Liver (tissue), 9 donors: ENCODE measurements around the gene MAN1C1. TPM values are rescaled to one million over a fixed set of nuclear protein-coding genes. Genes with fewer than 3 reads are reported as not detected.
"Not testable (repeated sequence)": the region's sequence is repeated elsewhere in the genome, so short reads cannot be mapped to it uniquely, and the experiment has no call there.

Experiments
- DNase-seq: peaks from one replicate; pipeline ENCODE4 v3.0.0-alpha.2; 2017; ENCODE audit warnings: low spot score
- H3K27ac ChIP-seq, 2 donors: one replicate each; pipeline ENCODE4 v1.7.0; 2013; ENCODE audit warnings: inconsistent platforms in 2 of 2, low read length in 2 of 2, control low read depth in 1 of 2, low read depth in 1 of 2, mild to moderate bottlenecking in 1 of 2
- H3K27me3 ChIP-seq, 4 donors: one replicate each; pipeline versions ENCODE4 v1.6.1 to v1.7.0; 2013; ENCODE audit warnings: low read length in 3 of 4, inconsistent platforms in 1 of 4, mild to moderate bottlenecking in 1 of 4, moderate library complexity in 1 of 4; ENCODE audit not compliant: control insufficient read depth in 4 of 4, insufficient read depth in 4 of 4
- H3K36me3 ChIP-seq, 4 donors: one replicate each; pipeline versions ENCODE4 v1.6.1 to v1.7.0; 2013; ENCODE audit warnings: low read length in 3 of 4, mild to moderate bottlenecking in 3 of 4, low read depth in 1 of 4, moderate library complexity in 1 of 4; ENCODE audit not compliant: control insufficient read depth in 4 of 4, insufficient read depth in 3 of 4
- H3K4me1 ChIP-seq, 4 donors: one replicate each; pipeline versions ENCODE4 v1.6.1 to v1.7.0; 2013; ENCODE audit warnings: low read length in 3 of 4, mild to moderate bottlenecking in 3 of 4, moderate library complexity in 1 of 4; ENCODE audit not compliant: control insufficient read depth in 4 of 4, insufficient read depth in 4 of 4
- H3K4me3 ChIP-seq, 3 donors: one replicate each; pipeline versions ENCODE4 v1.6.1 to v1.7.0; 2013; ENCODE audit warnings: low read length in 3 of 3, control low read depth in 1 of 3, low read depth in 1 of 3, mild to moderate bottlenecking in 1 of 3
- H3K9ac ChIP-seq, 2 donors: one replicate each; pipeline ENCODE4 v1.7.0; 2013; ENCODE audit warnings: low read length in 2 of 2, mild to moderate bottlenecking in 2 of 2, moderate library complexity in 2 of 2, control low read depth in 1 of 2, low read depth in 1 of 2
- H3K9me3 ChIP-seq, 4 donors: one replicate each; pipeline versions ENCODE4 v1.6.1 to v1.7.0; 2013; ENCODE audit warnings: low read length in 3 of 4; ENCODE audit not compliant: control insufficient read depth in 4 of 4
- ATF3 ChIP-seq: IDR thresholded peaks from 2 replicates; pipeline ENCODE4 v1.6.1; 2016; ENCODE audit warnings: antibody characterized with exemption
- CTCF ChIP-seq: fragments of 150-350 bp; IDR thresholded peaks from 2 replicates; pipeline ENCODE4 v1.5.1; 2017; ENCODE audit warnings: improper control_type of control experiment, low read depth, low read length; ENCODE audit not compliant: missing input control
- EGR1 ChIP-seq, 2 donors: IDR thresholded peaks; 2 replicates each; pipeline ENCODE4 v1.6.1; 2016 to 2018; ENCODE audit warnings: antibody characterized with exemption in 2 of 2, low read depth in 2 of 2
- FOXA1 ChIP-seq: IDR thresholded peaks from 2 replicates; pipeline ENCODE4 v1.6.1; 2016; ENCODE audit warnings: antibody characterized with exemption
- FOXA2 ChIP-seq: IDR thresholded peaks from 2 replicates; pipeline ENCODE4 v1.6.1; 2016; ENCODE audit warnings: antibody characterized with exemption
- GABPA ChIP-seq, 2 donors: IDR thresholded peaks in 1 of 2; conservative IDR thresholded peaks in 1 of 2; 2 replicates each; pipeline ENCODE4 v1.6.1; 2016; ENCODE audit warnings: antibody characterized with exemption in 2 of 2, mild to moderate bottlenecking in 1 of 2, moderate library complexity in 1 of 2
- HNF4A ChIP-seq, 2 donors: conservative IDR thresholded peaks; 2 replicates each; pipeline ENCODE4 v1.6.1; 2016; ENCODE audit warnings: antibody characterized with exemption in 2 of 2, mild to moderate bottlenecking in 2 of 2
- HNF4G ChIP-seq: IDR thresholded peaks from 2 replicates; pipeline ENCODE4 v1.6.1; 2016; ENCODE audit warnings: antibody characterized with exemption
- JUND ChIP-seq, 2 donors: IDR thresholded peaks; 2 replicates each; pipeline ENCODE4 v1.6.1; 2016; ENCODE audit warnings: antibody characterized with exemption in 2 of 2
- MAX ChIP-seq: IDR thresholded peaks from 2 replicates; pipeline ENCODE4 v1.6.1; 2016; ENCODE audit warnings: antibody characterized with exemption
- NR2F2 ChIP-seq: IDR thresholded peaks from 2 replicates; pipeline ENCODE4 v1.6.1; 2016; ENCODE audit warnings: antibody characterized with exemption
- RXRA ChIP-seq, 2 donors: IDR thresholded peaks; 2 replicates each; pipeline ENCODE4 v1.6.1; 2017 to 2018; ENCODE audit warnings: antibody characterized with exemption in 2 of 2, mild to moderate bottlenecking in 1 of 2
- SP1 ChIP-seq: IDR thresholded peaks from 2 replicates; pipeline ENCODE4 v1.6.1; 2018; ENCODE audit warnings: antibody characterized with exemption, mild to moderate bottlenecking
- TAF1 ChIP-seq: conservative IDR thresholded peaks from 2 replicates; pipeline ENCODE4 v1.6.1; 2016; ENCODE audit warnings: antibody characterized with exemption, mild to moderate bottlenecking
- YY1 ChIP-seq: IDR thresholded peaks from 2 replicates; pipeline ENCODE4 v1.6.1; 2016; ENCODE audit warnings: antibody characterized with exemption, mild to moderate bottlenecking
- ZBTB33 ChIP-seq: IDR thresholded peaks from 2 replicates; pipeline ENCODE4 v1.6.1; 2016; ENCODE audit warnings: antibody characterized with exemption
- WGBS: extraction: QIAGEN DNeasy Blood & Tissue Kit; methylation state at CpG from one replicate; pipeline ENCODE4 v1.1.7; 2013; 5-methylcytosine and 5-hydroxymethylcytosine counted together
- polyA plus RNA-seq, 2 donors: library from polyadenylated mRNA; stranded (reverse) in 1 of 2; unstranded in 1 of 2; fragments of 200-250 nt in 1 of 2; fragments of >200 nt in 1 of 2; fragmentation: Nextera tagmentation in 1 of 2; extraction: Ambion mirVana in 1 of 2; gene quantifications; one replicate each; pipeline versions ENCODE4 v1.2.1 to v1.2.3, GENCODE V29; 2013 to 2015
- total RNA-seq, 2 donors: library from RNA; depleted of rRNA; stranded (reverse); fragments of >200 nt; gene quantifications; one replicate each; pipeline ENCODE4 v1.2.3, GENCODE V29; 2014
- donor health status: healthy.
- donor health status: healthy.
- donor health status: healthy.
- donor health status: healthy.
- donor health status: healthy.

Gene MAN1C1
- total and polyA plus RNA-seq, 4 donors = 6.3 to 16.0 (median 8.1) TPM

- no peak overlapping the region for H3K4me3 ChIP-seq
- 90% methylated on average over 4 of the region's 4 CpGs for WGBS
- no peak overlapping the region for H3K27ac ChIP-seq
- H3K27me3 ChIP-seq = no peaks in the 10 kb centered on the region
- peaks cover 0 to 7% (median 3%) of the 10 kb centered on the region in 4 donors for H3K4me1 ChIP-seq
- no peaks in the 10 kb centered on the region for H3K36me3 ChIP-seq
- H3K9ac ChIP-seq = no peak overlapping the region
- TF ChIP-seq NR2F2 (no peak), HNF4A (conservative IDR thresholded peaks at IDR 0.05) (no peak), FOXA2 (no peak), TAF1 (no peak), ATF3 (no peak), ZBTB33 (no peak), RXRA (IDR thresholded peaks at IDR 0.05) (no peak), HNF4G (no peak), JUND (IDR thresholded peaks at IDR 0.05) (no peak), MAX (no peak), CTCF (no peak), YY1 (no peak), SP1 (no peak), EGR1 (IDR thresholded peaks at IDR 0.05; ENCODE audit: low read depth in 2 of 2) (no peak)
- no peaks in the 10 kb centered on the region for H3K9me3 ChIP-seq
- DNase-seq = no peak
These were observed 116.2 kb downstream of the MAN1C1 start for GRCh38 chr1:25732821-25733220.

GRCh38 chr1:25733271-25733670, 116.7 kb downstream of the MAN1C1 start:
- H3K36me3 ChIP-seq = no peaks in the 10 kb centered on the region
- no peak overlapping the region for H3K27ac ChIP-seq
- no peak overlapping the region for H3K4me3 ChIP-seq
- H3K9me3 ChIP-seq = no peaks in the 10 kb centered on the region
- H3K9ac ChIP-seq = no peak overlapping the region
- DNase-seq = no peak
- no peak for TF ChIP-seq FOXA1
- TF ChIP-seq RXRA (IDR thresholded peaks at IDR 0.05) = no peak
- TF ChIP-seq GABPA (IDR thresholded peaks at IDR 0.05 in 1 of 2, conservative IDR thresholded peaks at IDR 0.05 in 1 of 2) = no peak
- TF ChIP-seq CTCF = no peak
- H3K27me3 ChIP-seq = no peaks in the 10 kb centered on the region
- WGBS = 96% methylated on average over 9 of the region's 9 CpGs
- peaks cover 0 to 4% (median under 1%) of the 10 kb centered on the region in 4 donors for H3K4me1 ChIP-seq

- DNase-seq, H3K9ac ChIP-seq: not testable (repeated sequence)
- WGBS = 95% methylated on average over 10 of the region's 10 CpGs
These were observed 118.4 kb downstream of the MAN1C1 start for GRCh38 chr1:25734991-25735390.

More at GRCh38 chr1:25734991-25735390, 118.4 kb downstream of the MAN1C1 start:
- not testable (repeated sequence) for H3K27ac ChIP-seq, H3K36me3 ChIP-seq, H3K9me3 ChIP-seq, H3K4me1 ChIP-seq, H3K27me3 ChIP-seq, H3K4me3 ChIP-seq
